H1 (cell line): ENCODE data around the gene HSF4. TPM values are rescaled to one million over a fixed set of nuclear protein-coding genes. Genes with fewer than 3 reads are reported as not detected.

ENCODE experiments used
- CTCF ChIA-PET: fragments of 300-600 bp; sonication (Branson Sonifier 250); formaldehyde crosslinking; loops from one replicate; lab custom pipeline; 2021; ENCODE audit not compliant: partially characterized antibody; lab: Charles Lee
- POLR2A ChIA-PET: fragments of 300-600 bp; sonication (Branson Sonifier 250); formaldehyde crosslinking; loops from one replicate; lab custom pipeline; 2021; ENCODE audit warnings: inconsistent platforms; ENCODE audit not compliant: partially characterized antibody; lab: Charles Lee
- DNase-seq, 2 experiments: peaks; one replicate each; pipeline versions ENCODE4 v3.0.0 to v3.0.0-alpha.2; 2010 to 2022; ENCODE audit warnings: low spot score in 2 of 2, low read depth in 1 of 2, mixed read lengths in 1 of 2
- FAIRE-seq: peaks from 2 replicates; lab custom pipeline; 2011; peaks lifted over from hg19 to GRCh38; lab: Jason Lieb, UNC
- H2AFZ ChIP-seq: 2 replicates; pipeline ENCODE4 v1.8.1; 2012; ENCODE audit warnings: low read length, inconsistent platforms
- H2AK5ac ChIP-seq: 2 replicates; pipeline ENCODE4 v1.6.1; 2013; ENCODE audit warnings: low read depth, low read length
- H2BK120ac ChIP-seq: replicated peaks from 2 replicates; pipeline ENCODE3; 2013; ENCODE audit warnings: low read depth, low read length, inconsistent platforms
- H2BK12ac ChIP-seq: 2 replicates; pipeline ENCODE4 v1.6.1; 2013; ENCODE audit warnings: low read depth, low read length
- H2BK15ac ChIP-seq: 2 replicates; pipeline ENCODE4 v1.6.1; 2013; ENCODE audit warnings: low read length
- H2BK20ac ChIP-seq: 2 replicates; pipeline ENCODE4 v1.6.1; 2013; ENCODE audit warnings: low read length
- H2BK5ac ChIP-seq: 2 replicates; pipeline ENCODE4 v1.6.1; 2013; ENCODE audit warnings: low read depth, low read length
- H3K14ac ChIP-seq: 2 replicates; pipeline ENCODE4 v1.6.1; 2013; ENCODE audit warnings: inconsistent platforms; ENCODE audit not compliant: insufficient read length
- H3K18ac ChIP-seq: 2 replicates; pipeline ENCODE4 v1.6.1; 2013; ENCODE audit warnings: low read length; ENCODE audit errors: extremely low read depth
- H3K23ac ChIP-seq: 2 replicates; pipeline ENCODE4 v1.6.1; 2013; ENCODE audit warnings: inconsistent platforms; ENCODE audit not compliant: insufficient read length
- H3K23me2 ChIP-seq: 2 replicates; pipeline ENCODE4 v1.6.1; 2013; ENCODE audit warnings: low read depth, low read length
- H3K27ac ChIP-seq: 2 replicates; pipeline ENCODE4 v1.6.1; 2011; ENCODE audit warnings: low read depth, low read length, inconsistent platforms
- H3K27me3 ChIP-seq, 4 experiments: replicated peaks in 1 of 4; 1 replicate in 1 of 4; 2 replicates in 3 of 4; pipeline versions ENCODE4 v1.6.1 to v1.8.1; 2011 to 2013; ENCODE audit warnings: low read length in 3 of 4, mild to moderate bottlenecking in 3 of 4, inconsistent platforms in 2 of 4, mixed read lengths in 2 of 4, moderate library complexity in 1 of 4; ENCODE audit not compliant: control insufficient read depth in 3 of 4, insufficient read depth in 3 of 4; ENCODE audit errors: extremely low read depth in 1 of 4
- H3K36me3 ChIP-seq, 4 experiments: 2 replicates each; pipeline versions ENCODE4 v1.6.1 to v1.8.1; 2011 to 2013; ENCODE audit warnings: mild to moderate bottlenecking in 4 of 4, low read length in 3 of 4, moderate library complexity in 2 of 4, control low read depth in 1 of 4, inconsistent platforms in 1 of 4; ENCODE audit not compliant: insufficient read depth in 4 of 4, control insufficient read depth in 2 of 4
- H3K4ac ChIP-seq: replicated peaks from 2 replicates; pipeline ENCODE3; 2013; ENCODE audit warnings: low read length, low read depth, mixed read lengths, inconsistent platforms; ENCODE audit not compliant: insufficient read length
- H3K4me1 ChIP-seq, 4 experiments: replicated peaks in 1 of 4; 1 replicate in 1 of 4; 2 replicates in 3 of 4; pipeline versions ENCODE4 v1.6.1 to v1.8.1; 2011 to 2013; ENCODE audit warnings: low read length in 3 of 4, inconsistent platforms in 2 of 4, mixed read lengths in 1 of 4; ENCODE audit not compliant: insufficient read depth in 4 of 4, control insufficient read depth in 3 of 4
- H3K4me2 ChIP-seq, 2 experiments: 2 replicates each; pipeline versions ENCODE4 v1.6.1 to v1.8.1; 2011 to 2013; ENCODE audit warnings: low read depth in 2 of 2, low read length in 2 of 2, control low read depth in 1 of 2, inconsistent platforms in 1 of 2, mild to moderate bottlenecking in 1 of 2; ENCODE audit not compliant: insufficient read depth in 1 of 2
- H3K4me3 ChIP-seq, 4 experiments: fragments of 200-600, 300-600 bp in 1 of 4; sonication (generic), shearing (Covaris generic), sonication (Bioruptor Twin) in 1 of 4; 2 replicates each; pipeline versions ENCODE4 v1.5.1 to v1.8.1; 2011 to 2016; ENCODE audit warnings: low read length in 4 of 4, low read depth in 3 of 4, control low read depth in 2 of 4, inconsistent platforms in 2 of 4, mild to moderate bottlenecking in 2 of 4, mixed read lengths in 1 of 4, moderate library complexity in 1 of 4; ENCODE audit not compliant: insufficient read depth in 2 of 4; ENCODE audit errors: extremely low read depth in 1 of 4
- H3K56ac ChIP-seq: replicated peaks from 2 replicates; pipeline ENCODE3; 2013; ENCODE audit warnings: low read depth, mild to moderate bottlenecking, mixed read lengths, low read length, inconsistent platforms; ENCODE audit not compliant: insufficient read length
- H3K79me1 ChIP-seq: 2 replicates; pipeline ENCODE4 v1.6.1; 2013; ENCODE audit warnings: low read depth, low read length, control low read depth
- H3K79me2 ChIP-seq, 2 experiments: 2 replicates each; pipeline versions ENCODE4 v1.6.1 to v1.8.1; 2012 to 2013; ENCODE audit warnings: low read length in 2 of 2, mild to moderate bottlenecking in 2 of 2, inconsistent platforms in 1 of 2; ENCODE audit not compliant: insufficient read depth in 2 of 2, control insufficient read depth in 1 of 2
- H3K9ac ChIP-seq, 4 experiments: replicated peaks in 1 of 4; 1 replicate in 1 of 4; 2 replicates in 3 of 4; pipeline versions ENCODE4 v1.6.1 to v1.8.1; 2011 to 2013; ENCODE audit warnings: low read depth in 3 of 4, low read length in 3 of 4, control low read depth in 2 of 4, mild to moderate bottlenecking in 2 of 4, moderate library complexity in 2 of 4, inconsistent platforms in 1 of 4; ENCODE audit errors: extremely low read depth in 1 of 4
- H3K9me3 ChIP-seq, 2 experiments: 2 replicates each; pipeline versions ENCODE4 v1.6.1 to v1.8.1; 2012 to 2013; ENCODE audit warnings: mild to moderate bottlenecking in 2 of 2, moderate library complexity in 2 of 2, control low read depth in 1 of 2, inconsistent platforms in 1 of 2, low read depth in 1 of 2, low read length in 1 of 2, mixed read lengths in 1 of 2; ENCODE audit not compliant: insufficient read depth in 2 of 2
- H4K20me1 ChIP-seq, 2 experiments: replicated peaks in 1 of 2; 2 replicates each; pipeline versions ENCODE3 to v1.8.1; 2011 to 2013; ENCODE audit warnings: inconsistent platforms in 2 of 2, low read length in 2 of 2, mild to moderate bottlenecking in 1 of 2; ENCODE audit not compliant: insufficient read depth in 2 of 2, control insufficient read depth in 1 of 2
- H4K5ac ChIP-seq: 2 replicates; pipeline ENCODE4 v1.6.1; 2013; ENCODE audit warnings: low read length, low read depth, mixed read lengths, inconsistent platforms; ENCODE audit not compliant: insufficient read length
- H4K8ac ChIP-seq: 2 replicates; pipeline ENCODE4 v1.8.0; 2013; ENCODE audit warnings: mild to moderate bottlenecking, moderate library complexity, low read length, inconsistent platforms; ENCODE audit not compliant: insufficient read depth; ENCODE audit errors: extremely low read depth
- H4K91ac ChIP-seq: replicated peaks from 2 replicates; pipeline ENCODE3; 2013; ENCODE audit warnings: low read length, mixed read lengths, inconsistent platforms; ENCODE audit not compliant: insufficient read length
- BACH1 ChIP-seq: IDR thresholded peaks from 2 replicates; pipeline ENCODE4 v1.6.1; 2012; ENCODE audit warnings: low read length, improper control_type of control experiment
- E2F6 ChIP-seq: IDR thresholded peaks from 2 replicates; pipeline ENCODE4 v1.6.1; 2012; ENCODE audit warnings: inconsistent platforms
- GTF2F1 ChIP-seq: IDR thresholded peaks from 2 replicates; pipeline ENCODE4 v1.6.1; 2012; ENCODE audit warnings: low read depth, low read length, improper control_type of control experiment, borderline replicate concordance
- HDAC6 ChIP-seq: IDR thresholded peaks from one replicate; pipeline ENCODE4 v1.7.1; 2012; ENCODE audit warnings: low read depth, mild to moderate bottlenecking, inconsistent platforms, low read length, moderate library complexity
- JUN ChIP-seq: IDR thresholded peaks from 2 replicates; pipeline ENCODE4 v1.6.1; 2011; ENCODE audit warnings: low read depth, mild to moderate bottlenecking, improper control_type of control experiment, low read length
- MAFK ChIP-seq: IDR thresholded peaks from 2 replicates; pipeline ENCODE4 v1.6.1; 2012; ENCODE audit warnings: low read depth, mild to moderate bottlenecking, improper control_type of control experiment, low read length
- NRF1 ChIP-seq: IDR thresholded peaks from 2 replicates; pipeline ENCODE4 v1.6.1; 2011; ENCODE audit warnings: mild to moderate bottlenecking, low read depth, low read length, improper control_type of control experiment
- RNF2 ChIP-seq: fragments of 200-900, 300-1000 bp; sonication (generic); IDR thresholded peaks from 2 replicates; pipeline ENCODE4 v1.7.1; 2016; ENCODE audit warnings: borderline replicate concordance, low read depth, mild to moderate bottlenecking, antibody characterized with exemption, low read length; ENCODE audit not compliant: poor library complexity, severe bottlenecking; ENCODE audit errors: missing control alignments
- TCF12 ChIP-seq: IDR thresholded peaks from 2 replicates; pipeline ENCODE4 v1.6.1; 2011; ENCODE audit warnings: low read depth, mild to moderate bottlenecking, low read length
- WGBS, 2 experiments: shearing (Covaris generic) in 1 of 2; methylation state at CpG; one replicate each; pipeline versions ENCODE4 v1.1.6 to v1.1.7; 2013 to 2015; ENCODE audit warnings: low lambda C conversion rate in 2 of 2, mixed read lengths in 2 of 2, inconsistent platforms in 1 of 2, low coverage in 1 of 2, missing lambda C conversion rate in 1 of 2; ENCODE audit not compliant: insufficient replicate concordance in 2 of 2, insufficient coverage in 1 of 2, insufficient read length in 1 of 2; ENCODE audit errors: extremely low coverage in 1 of 2, missing lambda C conversion rate in 1 of 2; 5-methylcytosine and 5-hydroxymethylcytosine counted together
- polyA plus RNA-seq, 7 experiments: library from polyadenylated mRNA; depleted of rRNA in 3 of 7; stranded (reverse) in 5 of 7; unstranded in 2 of 7; fragments of >200 nt in 5 of 7; fragments of 200-250 nt in 2 of 7; gene quantifications; 1 replicate in 5 of 7; 2 replicates in 1 of 7; 4 replicates in 1 of 7; pipeline versions ENCODE4 v1.2.1 to v1.2.3, GENCODE V29; 2011 to 2013; ENCODE audit warnings: missing spikeins in 2 of 7, mixed read lengths in 2 of 7
- total RNA-seq: library from RNA; stranded (reverse); fragmentation: NEBNext Ultra II Directional; extraction: Animal tissue kit (Norgen Biotek cat#: 25700); gene quantifications from 2 replicates; pipeline ENCODE4 v1.2.1, GENCODE V29; 2021

The HSF4 gene
- total and polyA plus RNA-seq, 2 of the 8 experiments (the other 6 are each of a cell fraction or from before 2014, with no cell fraction given), result 0.14 TPM; not detected in 1

- peaks cover 2% of the 10 kb centered on the region; the same call in 1 of the 2 replicates for H3K79me1 ChIP-seq
- H2BK20ac ChIP-seq, result 0 out of 2 replicates have a peak overlapping the region, but pooled peaks have one; percentile 21
- H3K4me2 ChIP-seq, result peak overlapping the region in 1 of 2 experiments; percentile 71; a peak in 1 of 4 replicates
- H3K18ac ChIP-seq, result no peak overlapping the region; the same call in 1 of the 2 replicates
- no peak overlapping the region for H3K14ac ChIP-seq
- H3K36me3 ChIP-seq, result peaks cover 0 to 14% (median 0%) of the 10 kb centered on the region in 4 experiments; a peak in 1 of 8 replicates
- no peak overlapping the region for H3K9ac ChIP-seq
- FAIRE-seq (no peak), DNase-seq (no peak)
- no peaks in the 10 kb centered on the region for H3K9me3 ChIP-seq
- H2BK5ac ChIP-seq, result no peak overlapping the region
- no peak overlapping the region for H4K91ac ChIP-seq
- no peak overlapping the region for H3K56ac ChIP-seq
- H2BK12ac ChIP-seq, result peak overlapping the region; percentile 60; the same call in 1 of the 2 replicates
- no peak overlapping the region; a peak in 1 of 8 replicates for H3K4me3 ChIP-seq
- peaks cover 84 to 98% (median 97%) of the 10 kb centered on the region in 4 experiments for H3K27me3 ChIP-seq
- peaks cover 0 to 45% (median 37%) of the 10 kb centered on the region in 4 experiments; a peak in 6 of 7 replicates for H3K4me1 ChIP-seq
- WGBS, 2 experiments, result 30% methylated on average over 4 of the region's 5 CpGs; no CpG with 5 or more reads in 1 of the 2 experiments
- H4K8ac ChIP-seq, result no peak overlapping the region
- H4K20me1 ChIP-seq, result peaks cover 2 to 24% of the 10 kb centered on the region in 2 experiments
- H2BK15ac ChIP-seq, result no peak overlapping the region
- no peaks in the 10 kb centered on the region for H3K79me2 ChIP-seq
- TF ChIP-seq HDAC6 (no peak), NRF1 (no peak), GTF2F1 (no peak), RNF2 (no peak), MAFK (no peak), E2F6 (no peak), BACH1 (no peak), JUN (no peak), TCF12 (no peak)
- peaks cover 17% of the 10 kb centered on the region for H3K23me2 ChIP-seq
- H2AK5ac ChIP-seq, result no peak overlapping the region
- H4K5ac ChIP-seq, result no peak overlapping the region
- H3K23ac ChIP-seq, result no peak overlapping the region
- H3K4ac ChIP-seq, result no peak overlapping the region
- H3K27ac ChIP-seq, result no peak overlapping the region
- no peak overlapping the region for H2BK120ac ChIP-seq
- POLR2A ChIA-PET, result interaction anchor here (1.1 to 7.9 kb wide), 2 partner anchors 10 to 18 kb away, joined by 3 to 59 read pairs; no protein-coding TSS in a partner anchor
- CTCF ChIA-PET, result interaction anchor here (0.5 to 19.3 kb wide), 6 partner anchors 9 to 1904 kb away, joined by 3 to 291 read pairs (median 24); partner anchors contain the start of genes B3GNT9, EXOC3L1, FBXL8 and MATCAP1
- H2AFZ ChIP-seq, result no peak overlapping the region
These were observed 2.1 kb downstream of the HSF4 start for GRCh38 chr16:67166598-67167168.
